ES-I3 (cell line): ENCODE results near the gene COL19A1.
"Not testable (repeated sequence)": the region's sequence is repeated elsewhere in the genome, so short reads cannot be mapped to it uniquely, and the experiment has no call there.

ENCODE experiments used
- H3K36me3 ChIP-seq: 2 replicates; pipeline ENCODE4 v1.6.1; 2013; ENCODE audit warnings: mild to moderate bottlenecking, low read length, control low read depth, moderate library complexity; ENCODE audit not compliant: insufficient read depth
- H3K4me1 ChIP-seq: 2 replicates; pipeline ENCODE4 v1.6.1; 2013; ENCODE audit warnings: mild to moderate bottlenecking, control low read depth, low read length; ENCODE audit not compliant: insufficient read depth
- H3K9ac ChIP-seq: 2 replicates; pipeline ENCODE4 v1.6.1; 2013; ENCODE audit warnings: low read depth, mild to moderate bottlenecking, low read length, moderate library complexity
- H3K9me3 ChIP-seq: 2 replicates; pipeline ENCODE4 v1.6.1; 2013; ENCODE audit warnings: mild to moderate bottlenecking, low read length, moderate library complexity; ENCODE audit not compliant: control insufficient read depth, insufficient read depth

The COL19A1 gene

GRCh38 chr6:69878795-69879194 lies 12.4 kb downstream of the COL19A1 start:
- Histone ChIP-seq H3K4me1 (no peaks in the 10 kb centered on the region), H3K36me3 (no peaks in the 10 kb centered on the region), H3K9me3 (no peaks in the 10 kb centered on the region), H3K9ac (no peak overlapping the region)

GRCh38 chr6:69880601-69881000 lies 14.2 kb downstream of the COL19A1 start:
- Histone ChIP-seq H3K9ac (no peak overlapping the region), H3K4me1 (no peaks in the 10 kb centered on the region), H3K9me3 (no peaks in the 10 kb centered on the region)

GRCh38 chr6:69881322-69882151 lies 15.2 kb downstream of the COL19A1 start:
- H3K9ac ChIP-seq = no peak overlapping the region

More at GRCh38 chr6:69880601-69881000, 14.2 kb downstream of the COL19A1 start:
- no peaks in the 10 kb centered on the region for H3K36me3 ChIP-seq

GRCh38 chr6:69883551-69883950 lies 17.2 kb downstream of the COL19A1 start:
- H3K9me3 ChIP-seq = no peaks in the 10 kb centered on the region; the same call in 1 of the 2 replicates
- H3K9ac ChIP-seq = no peak overlapping the region
- no peaks in the 10 kb centered on the region for H3K36me3 ChIP-seq
- no peaks in the 10 kb centered on the region for H3K4me1 ChIP-seq

More at GRCh38 chr6:69881322-69882151, 15.2 kb downstream of the COL19A1 start:
- H3K9me3 ChIP-seq = no peaks in the 10 kb centered on the region
- H3K4me1 ChIP-seq = no peaks in the 10 kb centered on the region
- no peaks in the 10 kb centered on the region for H3K36me3 ChIP-seq

- Histone ChIP-seq H3K4me1 (no peaks in the 10 kb centered on the region), H3K36me3 (no peaks in the 10 kb centered on the region), H3K9me3 (no peaks in the 10 kb centered on the region; the same call in 1 of the 2 replicates), H3K9ac (no peak overlapping the region)
Observed at GRCh38 chr6:69884231-69884630, 17.9 kb downstream of the COL19A1 start.

- H3K9me3 ChIP-seq = no peaks in the 10 kb centered on the region; the same call in 1 of the 2 replicates
- no peak overlapping the region for H3K9ac ChIP-seq
- no peaks in the 10 kb centered on the region for H3K4me1 ChIP-seq
- no peaks in the 10 kb centered on the region for H3K36me3 ChIP-seq
Observed at GRCh38 chr6:69887026-69887425, 20.7 kb downstream of the COL19A1 start.

GRCh38 chr6:69887714-69888345 lies 21.5 kb downstream of the COL19A1 start:
- Histone ChIP-seq H3K9me3 (no peaks in the 10 kb centered on the region; the same call in 1 of the 2 replicates), H3K36me3 (no peaks in the 10 kb centered on the region), H3K9ac (no peak overlapping the region), H3K4me1 (no peaks in the 10 kb centered on the region)

- no peak overlapping the region for H3K9ac ChIP-seq
- H3K9me3 ChIP-seq = no peaks in the 10 kb centered on the region; the same call in 1 of the 2 replicates
- H3K36me3 ChIP-seq = no peaks in the 10 kb centered on the region
- no peaks in the 10 kb centered on the region for H3K4me1 ChIP-seq
Observed at GRCh38 chr6:69888482-69889233, 22.3 kb downstream of the COL19A1 start.

GRCh38 chr6:69889234-69889974 lies 23.0 kb downstream of the COL19A1 start:
- H3K9me3 ChIP-seq, H3K4me1 ChIP-seq, H3K9ac ChIP-seq, H3K36me3 ChIP-seq: not testable (repeated sequence)

GRCh38 chr6:69892561-69892960 lies 26.2 kb downstream of the COL19A1 start:
- H3K36me3 ChIP-seq, H3K9me3 ChIP-seq, H3K4me1 ChIP-seq, H3K9ac ChIP-seq: not testable (repeated sequence)

GRCh38 chr6:69893266-69893665 lies 26.9 kb downstream of the COL19A1 start:
- not testable (repeated sequence) for H3K9ac ChIP-seq, H3K9me3 ChIP-seq, H3K36me3 ChIP-seq, H3K4me1 ChIP-seq

GRCh38 chr6:69894578-69895347 lies 28.4 kb downstream of the COL19A1 start:
- Histone ChIP-seq H3K9ac (no peak overlapping the region), H3K4me1 (no peaks in the 10 kb centered on the region), H3K36me3 (no peaks in the 10 kb centered on the region), H3K9me3 (no peaks in the 10 kb centered on the region)

GRCh38 chr6:69895396-69895795 lies 29.0 kb downstream of the COL19A1 start:
- H3K4me1 ChIP-seq = no peaks in the 10 kb centered on the region
- no peaks in the 10 kb centered on the region for H3K9me3 ChIP-seq
- H3K9ac ChIP-seq = no peak overlapping the region
- no peaks in the 10 kb centered on the region for H3K36me3 ChIP-seq
